K562 (cell line): Measurements from ENCODE around the gene LYPD3. TPM values are rescaled to one million over a fixed set of nuclear protein-coding genes. Genes with fewer than 3 reads are reported as not detected.

Experiments used
- C11orf30 ChIP-seq: fragments of 450-650 bp; IDR thresholded peaks from 2 replicates; pipeline ENCODE4 v1.6.1; 2016; ENCODE audit warnings: low read depth, mild to moderate bottlenecking
- GABPA ChIP-seq: fragments of 200-800 bp; sonication (Bioruptor generic); conservative IDR thresholded peaks from 2 replicates; pipeline ENCODE4 v1.6.1; 2016; ENCODE audit warnings: low read depth, missing genetic modification characterization, missing compliant biosample characterization
- HDGF ChIP-seq: fragments of 450-650 bp; IDR thresholded peaks from 2 replicates; pipeline ENCODE4 v1.6.1; 2016
- HNRNPLL ChIP-seq: fragments of 200-400 bp; formaldehyde crosslinking; IDR thresholded peaks from 2 replicates; pipeline ENCODE4 v1.6.1; 2017; ENCODE audit warnings: low read length, low read depth, mild to moderate bottlenecking; ENCODE audit not compliant: poor library complexity, severe bottlenecking
- KLF1 ChIP-seq: fragments of 450-650 bp; IDR thresholded peaks from 2 replicates; pipeline ENCODE4 v1.6.1; 2016; ENCODE audit warnings: missing genetic modification characterization, missing compliant biosample characterization
- NR3C1 ChIP-seq: sonication (generic); formaldehyde crosslinking; IDR thresholded peaks from 2 replicates; pipeline ENCODE4 v1.8.1; 2022; ENCODE audit warnings: missing genetic modification reagents
- PPARD ChIP-seq: fragments of 250-450 bp; sonication (Bioruptor Pico); IDR thresholded peaks from 2 replicates; pipeline ENCODE4 v1.8.0; 2022; ENCODE audit warnings: inconsistent platforms, mild to moderate bottlenecking, moderate library complexity
- RAD51 ChIP-seq: fragments of 450-650 bp; IDR thresholded peaks from 2 replicates; pipeline ENCODE4 v1.7.1; 2016; ENCODE audit warnings: low read depth, mild to moderate bottlenecking, borderline replicate concordance
- SMARCB1 ChIP-seq: IDR thresholded peaks from 2 replicates; pipeline ENCODE4 v1.6.1; 2011; ENCODE audit warnings: improper control_type of control experiment, low read depth; ENCODE audit not compliant: insufficient read length
- TCFL5 ChIP-seq: fragments of 250-450 bp; sonication (Bioruptor Pico); conservative IDR thresholded peaks from 2 replicates; pipeline ENCODE4 v1.6.1; 2021; ENCODE audit warnings: mild to moderate bottlenecking, moderate library complexity, matching md5 sums
- ZNF217 ChIP-seq: sonication (generic); formaldehyde crosslinking; IDR thresholded peaks from 2 replicates; pipeline ENCODE4 v1.8.0; 2022; ENCODE audit warnings: mild to moderate bottlenecking, missing genetic modification reagents
- polyA plus RNA-seq, 8 experiments: library from polyadenylated mRNA; depleted of rRNA in 4 of 8; stranded (reverse) in 5 of 8; unstranded in 3 of 8; fragments of >200 nt; fragmentation: Nextera tagmentation in 2 of 8; fragmentation: Illumina TruSeq in 1 of 8; extraction: Ambion mirVana in 2 of 8; extraction: Trizol in 1 of 8; gene quantifications; 2 replicates each; pipeline versions ENCODE4 v1.2.1 to v1.2.3, GENCODE V29; 2011 to 2014; ENCODE audit warnings: inconsistent platforms in 1 of 8, missing spikeins in 1 of 8
- total RNA-seq, 7 experiments: library from RNA; depleted of rRNA in 6 of 7; stranded (reverse); fragments of >200 nt in 6 of 7; fragmentation: Illumina TruSeq in 2 of 7; extraction: Trizol in 2 of 7; gene quantifications; 2 replicates each; pipeline versions ENCODE4 v1.2.1 to v1.2.3, GENCODE V29; 2011 to 2021; ENCODE audit warnings: low replicate concordance in 1 of 7
- TF ChIP-seq, protein P1 (sequence below): fragments of 250-450 bp; sonication (Bioruptor Pico); IDR thresholded peaks from 2 replicates; pipeline ENCODE4 v1.8.0; 2022; ENCODE audit warnings: inconsistent platforms, mild to moderate bottlenecking, moderate library complexity, borderline replicate concordance
- TF ChIP-seq, protein P2 (sequence below): fragments of 450-650 bp; IDR thresholded peaks from 2 replicates; pipeline ENCODE4 v1.6.1; 2018; ENCODE audit warnings: mild to moderate bottlenecking, low read depth; ENCODE audit not compliant: partially characterized antibody
- TF ChIP-seq, protein P3 (sequence below), 2 experiments: IDR thresholded peaks; 2 replicates each; pipeline ENCODE4 v1.6.1; 2012; ENCODE audit warnings: improper control_type of control experiment in 2 of 2, low read depth in 2 of 2, low read length in 2 of 2, borderline replicate concordance in 1 of 2
- TF ChIP-seq, protein P4 (sequence below): fragments of 450-650 bp; formaldehyde crosslinking; IDR thresholded peaks from 2 replicates; pipeline ENCODE4 v1.4.0; 2020; ENCODE audit warnings: mild to moderate bottlenecking, mixed read lengths
- TF ChIP-seq, protein P5 (sequence below): fragments of 250-450 bp; sonication (Bioruptor Pico); IDR thresholded peaks from 2 replicates; pipeline ENCODE4 v1.5.0; 2021
- TF ChIP-seq, protein P6 (sequence below): fragments of 250-450 bp; sonication (Bioruptor Pico); IDR thresholded peaks from 2 replicates; pipeline ENCODE4 v1.4.0; 2020

Gene LYPD3
- total and polyA plus RNA-seq, 9 of the 15 experiments (the other 6 are each of a cell fraction or from before 2014, with no cell fraction given): 0.04 to 0.33 (median 0.20) TPM; not detected in 1

DNA sequence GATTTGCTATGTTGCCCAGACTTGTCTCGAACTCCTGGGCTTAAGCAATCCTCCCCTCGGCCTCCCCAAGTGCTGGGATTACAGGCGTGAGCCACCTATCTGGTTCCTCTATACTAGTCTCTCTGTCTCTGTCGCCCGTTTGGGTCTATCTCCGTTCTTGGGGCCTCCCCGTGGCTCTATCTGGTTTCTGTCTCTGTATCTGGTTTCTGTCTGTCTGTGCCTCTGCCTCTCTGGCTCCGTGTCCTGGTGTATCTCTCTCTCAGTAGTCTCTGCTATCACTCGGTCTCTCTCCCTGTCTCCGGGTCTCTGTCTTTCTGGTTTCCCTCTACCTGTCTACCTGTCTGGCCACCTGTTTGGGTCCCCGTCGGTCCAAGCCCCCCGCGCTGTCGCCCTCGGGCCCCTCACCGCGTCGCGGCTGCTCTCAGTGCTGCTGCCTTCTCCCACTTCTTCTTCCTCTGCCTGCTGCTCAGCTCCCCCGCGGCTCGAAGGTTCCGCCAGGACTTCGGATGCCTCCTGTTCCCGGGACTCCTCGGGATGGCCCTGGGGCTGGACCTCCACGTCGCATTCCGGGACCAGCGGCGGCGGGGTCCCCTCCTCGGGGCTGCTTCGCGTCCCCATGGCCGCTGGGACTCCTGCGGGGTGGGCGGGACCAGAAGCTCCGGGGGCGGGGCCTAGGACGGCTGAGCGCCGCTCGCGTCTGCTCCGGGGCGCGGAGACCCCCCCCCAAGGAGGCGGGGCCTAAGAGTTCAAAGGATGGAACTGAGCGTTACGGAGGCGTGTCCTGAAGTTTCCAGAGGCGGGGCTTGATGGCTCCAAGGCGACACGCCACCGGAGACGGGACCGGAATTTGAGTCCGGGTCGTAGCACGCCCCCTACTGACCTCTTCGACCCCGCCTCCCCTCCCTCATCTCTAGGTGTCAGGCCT lies 38.4 kb upstream of the LYPD3 start (continued):
- TF ChIP-seq, protein P1, sequence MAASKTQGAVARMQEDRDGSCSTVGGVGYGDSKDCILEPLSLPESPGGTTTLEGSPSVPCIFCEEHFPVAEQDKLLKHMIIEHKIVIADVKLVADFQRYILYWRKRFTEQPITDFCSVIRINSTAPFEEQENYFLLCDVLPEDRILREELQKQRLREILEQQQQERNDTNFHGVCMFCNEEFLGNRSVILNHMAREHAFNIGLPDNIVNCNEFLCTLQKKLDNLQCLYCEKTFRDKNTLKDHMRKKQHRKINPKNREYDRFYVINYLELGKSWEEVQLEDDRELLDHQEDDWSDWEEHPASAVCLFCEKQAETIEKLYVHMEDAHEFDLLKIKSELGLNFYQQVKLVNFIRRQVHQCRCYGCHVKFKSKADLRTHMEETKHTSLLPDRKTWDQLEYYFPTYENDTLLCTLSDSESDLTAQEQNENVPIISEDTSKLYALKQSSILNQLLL (CRISPR knock-in tag): no peak
- no peak for TF ChIP-seq C11orf30
- no peak for TF ChIP-seq KLF1 (tag)
- TF ChIP-seq NR3C1: no peak
- TF ChIP-seq, protein P2, sequence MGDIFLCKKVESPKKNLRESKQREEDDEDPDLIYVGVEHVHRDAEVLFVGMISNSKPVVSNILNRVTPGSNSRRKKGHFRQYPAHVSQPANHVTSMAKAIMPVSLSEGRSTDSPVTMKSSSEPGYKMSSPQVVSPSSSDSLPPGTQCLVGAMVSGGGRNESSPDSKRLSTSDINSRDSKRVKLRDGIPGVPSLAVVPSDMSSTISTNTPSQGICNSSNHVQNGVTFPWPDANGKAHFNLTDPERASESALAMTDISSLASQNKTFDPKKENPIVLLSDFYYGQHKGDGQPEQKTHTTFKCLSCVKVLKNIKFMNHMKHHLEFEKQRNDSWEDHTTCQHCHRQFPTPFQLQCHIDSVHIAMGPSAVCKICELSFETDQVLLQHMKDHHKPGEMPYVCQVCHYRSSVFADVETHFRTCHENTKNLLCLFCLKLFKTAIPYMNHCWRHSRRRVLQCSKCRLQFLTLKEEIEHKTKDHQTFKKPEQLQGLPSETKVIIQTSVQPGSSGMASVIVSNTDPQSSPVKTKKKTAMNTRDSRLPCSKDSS: no peak
- no peak for TF ChIP-seq TCFL5 (CRISPR knock-in tag)
- TF ChIP-seq ZNF217 (CRISPR knock-in tag): no peak
- TF ChIP-seq, protein P3, sequence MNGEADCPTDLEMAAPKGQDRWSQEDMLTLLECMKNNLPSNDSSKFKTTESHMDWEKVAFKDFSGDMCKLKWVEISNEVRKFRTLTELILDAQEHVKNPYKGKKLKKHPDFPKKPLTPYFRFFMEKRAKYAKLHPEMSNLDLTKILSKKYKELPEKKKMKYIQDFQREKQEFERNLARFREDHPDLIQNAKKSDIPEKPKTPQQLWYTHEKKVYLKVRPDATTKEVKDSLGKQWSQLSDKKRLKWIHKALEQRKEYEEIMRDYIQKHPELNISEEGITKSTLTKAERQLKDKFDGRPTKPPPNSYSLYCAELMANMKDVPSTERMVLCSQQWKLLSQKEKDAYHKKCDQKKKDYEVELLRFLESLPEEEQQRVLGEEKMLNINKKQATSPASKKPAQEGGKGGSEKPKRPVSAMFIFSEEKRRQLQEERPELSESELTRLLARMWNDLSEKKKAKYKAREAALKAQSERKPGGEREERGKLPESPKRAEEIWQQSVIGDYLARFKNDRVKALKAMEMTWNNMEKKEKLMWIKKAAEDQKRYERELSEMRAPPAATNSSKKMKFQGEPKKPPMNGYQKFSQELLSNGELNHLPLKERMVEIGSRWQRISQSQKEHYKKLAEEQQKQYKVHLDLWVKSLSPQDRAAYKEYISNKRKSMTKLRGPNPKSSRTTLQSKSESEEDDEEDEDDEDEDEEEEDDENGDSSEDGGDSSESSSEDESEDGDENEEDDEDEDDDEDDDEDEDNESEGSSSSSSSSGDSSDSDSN (IDR thresholded peaks at IDR 0.05; ENCODE audit: borderline replicate concordance in 1 of 2, low read depth in 2 of 2, low read length in 2 of 2): peak in 1 of 2 experiments; percentile 26; a peak in 2 of 4 replicates
- TF ChIP-seq HNRNPLL: no peak
- TF ChIP-seq, protein P4, sequence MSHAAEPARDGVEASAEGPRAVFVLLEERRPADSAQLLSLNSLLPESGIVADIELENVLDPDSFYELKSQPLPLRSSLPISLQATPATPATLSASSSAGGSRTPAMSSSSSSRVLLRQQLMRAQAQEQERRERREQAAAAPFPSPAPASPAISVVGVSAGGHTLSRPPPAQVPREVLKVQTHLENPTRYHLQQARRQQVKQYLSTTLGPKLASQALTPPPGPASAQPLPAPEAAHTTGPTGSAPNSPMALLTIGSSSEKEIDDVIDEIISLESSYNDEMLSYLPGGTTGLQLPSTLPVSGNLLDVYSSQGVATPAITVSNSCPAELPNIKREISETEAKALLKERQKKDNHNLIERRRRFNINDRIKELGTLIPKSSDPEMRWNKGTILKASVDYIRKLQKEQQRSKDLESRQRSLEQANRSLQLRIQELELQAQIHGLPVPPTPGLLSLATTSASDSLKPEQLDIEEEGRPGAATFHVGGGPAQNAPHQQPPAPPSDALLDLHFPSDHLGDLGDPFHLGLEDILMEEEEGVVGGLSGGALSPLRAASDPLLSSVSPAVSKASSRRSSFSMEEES (CRISPR knock-in tag): no peak
- TF ChIP-seq, protein P5, sequence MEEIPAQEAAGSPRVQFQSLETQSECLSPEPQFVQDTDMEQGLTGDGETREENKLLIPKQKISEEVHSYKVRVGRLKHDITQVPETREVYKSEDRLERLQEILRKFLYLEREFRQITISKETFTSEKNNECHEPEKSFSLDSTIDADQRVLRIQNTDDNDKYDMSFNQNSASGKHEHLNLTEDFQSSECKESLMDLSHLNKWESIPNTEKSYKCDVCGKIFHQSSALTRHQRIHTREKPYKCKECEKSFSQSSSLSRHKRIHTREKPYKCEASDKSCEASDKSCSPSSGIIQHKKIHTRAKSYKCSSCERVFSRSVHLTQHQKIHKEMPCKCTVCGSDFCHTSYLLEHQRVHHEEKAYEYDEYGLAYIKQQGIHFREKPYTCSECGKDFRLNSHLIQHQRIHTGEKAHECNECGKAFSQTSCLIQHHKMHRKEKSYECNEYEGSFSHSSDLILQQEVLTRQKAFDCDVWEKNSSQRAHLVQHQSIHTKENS (CRISPR knock-in tag): no peak
- TF ChIP-seq, protein P6, sequence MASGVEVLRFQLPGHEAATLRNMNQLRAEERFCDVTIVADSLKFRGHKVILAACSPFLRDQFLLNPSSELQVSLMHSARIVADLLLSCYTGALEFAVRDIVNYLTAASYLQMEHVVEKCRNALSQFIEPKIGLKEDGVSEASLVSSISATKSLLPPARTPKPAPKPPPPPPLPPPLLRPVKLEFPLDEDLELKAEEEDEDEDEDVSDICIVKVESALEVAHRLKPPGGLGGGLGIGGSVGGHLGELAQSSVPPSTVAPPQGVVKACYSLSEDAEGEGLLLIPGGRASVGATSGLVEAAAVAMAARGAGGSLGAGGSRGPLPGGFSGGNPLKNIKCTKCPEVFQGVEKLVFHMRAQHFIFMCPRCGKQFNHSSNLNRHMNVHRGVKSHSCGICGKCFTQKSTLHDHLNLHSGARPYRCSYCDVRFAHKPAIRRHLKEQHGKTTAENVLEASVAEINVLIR (CRISPR knock-in tag): no peak
- TF ChIP-seq HDGF: peak; percentile 65; the same call in 1 of the 2 replicates
- no peak for TF ChIP-seq GABPA
- no peak for TF ChIP-seq RAD51
- TF ChIP-seq SMARCB1: no peak
- TF ChIP-seq PPARD: no peak
